Neural progenitor cell (in vitro differentiated cells): ENCODE data around the gene NPTX1.

ENCODE experiments used
- EZH2 ChIP-seq: fragments of 200-600 bp; sonication (generic); IDR thresholded peaks from 2 replicates; pipeline ENCODE4 v1.6.1; 2017; ENCODE audit warnings: antibody characterized with exemption, mild to moderate bottlenecking, moderate library complexity
- EZH2phosphoT487 ChIP-seq: fragments of 200-600 bp; sonication (generic); IDR thresholded peaks from 2 replicates; pipeline ENCODE4 v1.6.1; 2017; ENCODE audit warnings: antibody characterized with exemption
- TF ChIP-seq, protein P1 (sequence below): fragments of 200-600 bp; sonication (generic); IDR thresholded peaks from 2 replicates; pipeline ENCODE4 v1.5.1; 2017; ENCODE audit warnings: antibody characterized with exemption, mild to moderate bottlenecking

DNA sequence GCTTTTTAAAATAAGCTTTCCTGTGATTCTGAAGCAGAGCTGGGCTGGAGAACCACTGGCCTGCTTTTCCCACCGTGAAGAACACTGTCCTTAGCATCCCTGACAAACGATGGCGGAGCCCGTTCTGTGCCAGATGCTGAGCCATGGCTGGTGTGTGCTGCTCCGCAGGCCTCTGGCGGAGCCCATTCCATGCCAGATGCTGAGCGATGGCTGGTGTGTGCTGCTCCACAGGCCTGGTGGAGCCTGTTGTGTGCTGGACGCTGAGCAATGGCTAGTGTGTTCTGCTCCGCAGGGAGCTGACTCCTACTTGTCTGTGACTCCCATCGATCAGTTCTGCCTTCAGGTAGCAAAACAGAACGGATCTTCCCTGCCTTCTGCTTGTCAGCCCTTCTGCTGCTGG lies 57.2 kb downstream of the NPTX1 start:
- TF ChIP-seq, protein P1, sequence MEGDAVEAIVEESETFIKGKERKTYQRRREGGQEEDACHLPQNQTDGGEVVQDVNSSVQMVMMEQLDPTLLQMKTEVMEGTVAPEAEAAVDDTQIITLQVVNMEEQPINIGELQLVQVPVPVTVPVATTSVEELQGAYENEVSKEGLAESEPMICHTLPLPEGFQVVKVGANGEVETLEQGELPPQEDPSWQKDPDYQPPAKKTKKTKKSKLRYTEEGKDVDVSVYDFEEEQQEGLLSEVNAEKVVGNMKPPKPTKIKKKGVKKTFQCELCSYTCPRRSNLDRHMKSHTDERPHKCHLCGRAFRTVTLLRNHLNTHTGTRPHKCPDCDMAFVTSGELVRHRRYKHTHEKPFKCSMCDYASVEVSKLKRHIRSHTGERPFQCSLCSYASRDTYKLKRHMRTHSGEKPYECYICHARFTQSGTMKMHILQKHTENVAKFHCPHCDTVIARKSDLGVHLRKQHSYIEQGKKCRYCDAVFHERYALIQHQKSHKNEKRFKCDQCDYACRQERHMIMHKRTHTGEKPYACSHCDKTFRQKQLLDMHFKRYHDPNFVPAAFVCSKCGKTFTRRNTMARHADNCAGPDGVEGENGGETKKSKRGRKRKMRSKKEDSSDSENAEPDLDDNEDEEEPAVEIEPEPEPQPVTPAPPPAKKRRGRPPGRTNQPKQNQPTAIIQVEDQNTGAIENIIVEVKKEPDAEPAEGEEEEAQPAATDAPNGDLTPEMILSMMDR, result no peak
- TF ChIP-seq EZH2 (no peak), EZH2phosphoT487 (no peak)
